GM20431 (cell line): ENCODE measurements around the gene SRRM1.
"Not testable (repeated sequence)": the region's sequence is repeated elsewhere in the genome, so short reads cannot be mapped to it uniquely, and the experiment has no call there.

Experiments used
- in situ Hi-C: fragments of 300-500 bp; cut with MseI, MboI; formaldehyde crosslinking; loops from one replicate; pipeline ENCODE4 v1.15.0; 2020; ENCODE audit warnings: low sequenced_read_pairs; ENCODE audit not compliant: unreplicated experiment

SRRM1 gene

DNA sequence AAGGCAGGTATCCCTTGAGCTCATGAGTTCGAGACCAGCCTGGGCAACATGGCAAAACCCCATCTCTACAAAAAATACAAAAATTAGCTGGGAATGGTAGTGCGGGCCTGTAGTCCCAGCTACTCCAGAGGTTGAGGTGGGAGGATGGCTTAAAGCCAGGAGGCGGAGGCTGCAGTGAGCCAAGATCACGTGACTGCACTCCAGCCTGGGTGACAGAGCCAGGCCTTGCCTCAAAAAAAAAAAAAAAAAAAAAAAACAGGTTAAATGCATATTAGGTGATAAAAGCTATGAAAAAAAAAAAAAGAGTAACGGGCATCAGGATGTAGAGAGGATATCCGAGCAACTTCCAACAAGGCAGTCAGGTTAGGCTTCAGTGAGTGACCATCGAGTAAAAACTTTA is 2.8 kb upstream of the SRRM1 start:
- in situ Hi-C loops = no loop called here

- in situ Hi-C loops = no loop called here
Measured at GRCh38 chr1:24641646-24642151, 1.4 kb upstream of the SRRM1 start.

GRCh38 chr1:24643363-24644099 is 429 bp downstream of the SRRM1 start:
- in situ Hi-C loops = no loop called here

DNA sequence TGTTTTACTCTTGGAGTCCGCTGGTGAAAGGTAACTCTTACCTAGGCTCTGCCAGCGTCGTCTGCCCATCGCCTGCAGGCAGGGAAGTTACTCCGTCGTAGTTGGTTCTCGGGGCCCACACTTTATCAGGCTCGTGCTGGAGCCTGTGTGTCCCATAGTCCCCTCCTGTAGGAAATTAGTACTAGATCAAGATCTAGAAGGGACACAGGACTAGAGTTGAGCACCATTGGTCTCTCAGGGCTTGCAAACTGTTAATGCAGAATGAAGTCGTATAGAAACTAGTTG is 940 bp downstream of the SRRM1 start:
- in situ Hi-C loops = no loop called here

- in situ Hi-C loops = no loop called here
Measured at GRCh38 chr1:24648919-24649318, 5.8 kb downstream of the SRRM1 start.

GRCh38 chr1:24652382-24652781 is 9.3 kb downstream of the SRRM1 start:
- in situ Hi-C loops = no loop called here

GRCh38 chr1:24654010-24654409 is 10.9 kb downstream of the SRRM1 start:
- in situ Hi-C loops = no loop called here

GRCh38 chr1:24656046-24656445 is 12.9 kb downstream of the SRRM1 start:
- in situ Hi-C loops = no loop called here

DNA sequence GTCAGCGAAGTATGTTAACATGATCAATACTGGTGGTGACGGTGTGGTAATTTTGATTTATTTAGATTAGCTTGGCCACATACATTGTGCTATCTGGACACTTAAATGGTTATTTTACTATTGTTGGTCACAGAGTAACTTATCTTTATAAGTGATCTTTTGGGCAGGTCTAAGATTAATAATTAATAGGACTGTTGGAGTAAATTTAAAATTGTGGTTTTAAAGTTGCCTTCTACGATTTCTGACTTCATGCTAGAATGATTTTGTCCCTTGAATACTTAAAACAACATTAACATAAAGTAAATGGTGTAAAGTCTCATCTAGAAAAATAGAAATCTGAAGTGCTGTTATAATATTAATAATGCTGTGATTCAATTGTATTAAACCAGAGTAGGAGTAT is 14.7 kb downstream of the SRRM1 start:
- in situ Hi-C loops = no loop called here

DNA sequence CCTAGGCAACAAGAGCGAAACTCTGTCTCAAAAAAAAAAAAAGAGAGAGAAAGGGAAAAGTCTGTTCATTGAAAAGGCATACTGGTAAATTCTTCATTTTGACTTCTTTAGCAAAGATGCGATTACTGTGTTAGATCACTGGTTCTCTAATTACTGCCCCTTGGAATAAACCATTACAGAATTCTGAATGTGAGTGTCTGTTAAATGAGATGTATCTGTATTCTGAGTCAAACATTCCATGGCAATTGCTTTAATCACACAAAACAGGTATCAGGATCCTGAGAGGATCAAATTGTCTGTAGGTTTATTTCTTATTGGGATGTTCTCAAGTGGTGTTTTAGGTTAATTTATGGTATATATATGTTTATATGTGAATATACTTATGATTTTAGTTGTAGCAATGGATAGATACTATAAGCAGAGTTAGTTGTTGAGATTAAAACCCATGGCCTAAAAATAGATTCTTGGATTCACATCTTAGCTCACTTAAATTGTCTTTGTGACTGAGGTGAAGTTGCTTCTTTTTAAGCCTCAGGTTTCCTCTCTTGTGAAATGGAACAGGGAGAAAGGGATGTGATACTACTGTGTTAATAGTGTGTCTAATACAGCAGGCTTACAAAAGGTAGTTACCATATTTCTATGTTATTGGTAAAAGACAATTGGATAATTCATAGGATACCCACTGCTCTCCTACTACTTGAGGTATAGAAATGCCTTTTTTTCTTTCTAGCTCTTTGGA is 16.2 kb downstream of the SRRM1 start:
- in situ Hi-C loops = no loop called here

DNA sequence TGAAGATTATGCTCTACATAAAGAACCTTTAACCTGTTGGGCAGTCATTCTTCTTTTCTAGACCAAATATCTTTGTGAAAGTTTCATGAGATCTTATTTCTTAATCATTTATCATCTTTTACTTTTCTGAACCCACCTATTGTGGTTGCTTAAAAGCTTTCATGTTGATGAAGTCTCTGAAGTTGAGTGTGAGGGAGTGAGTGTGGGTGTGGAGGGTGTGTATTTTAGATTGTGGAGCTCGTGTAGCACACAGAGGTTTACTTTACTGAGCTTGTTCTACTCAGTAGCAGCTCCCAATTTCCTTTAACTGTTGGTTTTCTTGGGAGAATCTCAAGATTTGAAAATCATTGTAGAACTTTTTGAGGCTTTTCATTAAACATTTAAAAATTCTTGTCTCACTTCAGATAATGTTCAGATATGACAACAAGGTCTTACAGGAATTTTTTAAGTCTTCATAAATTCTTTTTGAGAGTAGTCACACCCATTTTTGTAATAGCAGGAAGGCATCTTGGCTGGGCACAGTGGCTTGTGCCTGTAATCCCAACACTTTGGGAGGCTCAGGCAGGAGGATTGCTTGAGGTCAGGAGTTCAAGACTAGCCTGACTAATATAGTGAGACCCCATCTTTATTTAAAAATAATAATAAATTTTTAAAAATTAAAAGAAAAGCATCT is 17.0 kb downstream of the SRRM1 start:
- in situ Hi-C loops = no loop called here

DNA sequence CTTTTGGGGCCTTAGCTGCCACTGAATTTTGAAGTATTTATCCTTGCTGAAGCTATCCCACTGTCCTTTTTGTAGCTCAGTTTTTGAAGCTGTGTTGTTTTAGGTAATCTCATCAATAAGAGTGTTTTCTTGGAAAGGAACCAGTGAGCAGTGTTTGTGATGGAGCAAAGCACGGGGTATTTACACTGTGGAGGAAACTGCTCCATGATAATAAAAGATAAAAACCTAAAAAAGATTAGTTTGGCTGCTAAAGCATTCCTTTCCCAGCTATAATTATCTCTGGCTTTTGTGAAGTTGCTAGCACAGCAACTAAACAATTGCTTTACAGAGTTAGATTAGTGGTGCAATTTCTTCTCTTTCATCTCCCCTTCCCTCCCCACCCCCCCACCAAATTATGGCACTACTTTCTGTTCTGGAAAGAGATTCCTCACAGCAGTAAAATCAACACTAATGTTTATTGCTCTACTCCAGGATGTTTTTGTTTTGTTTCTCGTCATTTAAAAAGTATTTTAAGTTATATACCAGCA is 21.5 kb downstream of the SRRM1 start:
- in situ Hi-C loops = no loop called here

- in situ Hi-C loops = no loop called here
Measured at GRCh38 chr1:24666794-24667193, 23.7 kb downstream of the SRRM1 start.

- in situ Hi-C loops = not testable (repeated sequence)
Measured at GRCh38 chr1:24671372-24671771, 28.3 kb downstream of the SRRM1 start.

DNA sequence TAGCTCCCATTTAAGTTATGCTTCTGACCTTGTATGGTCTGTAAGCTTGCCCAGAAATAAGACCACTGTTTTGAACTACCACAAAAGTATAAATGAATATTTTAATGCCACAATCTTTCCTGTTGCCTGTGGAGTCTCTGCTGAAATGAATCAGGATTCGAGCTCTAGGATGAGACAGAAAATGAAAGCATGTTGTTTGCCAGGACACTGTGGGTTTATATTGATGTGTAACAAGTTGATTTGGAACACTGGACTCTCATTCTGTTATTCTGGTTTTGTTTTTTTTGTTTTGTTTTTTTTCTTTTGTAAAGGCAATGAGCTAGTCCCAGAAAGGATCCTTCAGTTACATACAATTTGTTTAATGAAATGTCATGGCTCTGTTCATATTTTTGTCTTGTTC is 29.6 kb downstream of the SRRM1 start:
- in situ Hi-C loops = not testable (repeated sequence)

DNA sequence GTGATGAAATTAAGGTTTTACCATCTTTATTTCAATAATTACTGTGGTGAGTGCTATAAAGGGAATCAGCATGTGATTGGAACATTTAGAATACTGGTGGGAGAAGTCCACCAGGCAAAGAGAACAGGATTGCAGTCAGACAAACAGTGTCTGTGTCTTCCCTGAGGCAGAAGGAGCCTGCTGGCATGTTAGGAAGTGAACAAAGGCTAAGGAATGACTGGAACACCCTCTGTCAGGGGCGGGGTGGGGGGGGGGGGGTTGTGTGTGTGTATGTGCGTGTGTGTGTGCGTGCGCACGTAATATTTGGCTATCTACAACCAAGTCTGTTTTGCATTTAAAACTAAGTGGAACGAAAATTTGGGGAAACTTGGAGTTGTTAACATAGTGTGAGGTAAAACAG is 30.2 kb downstream of the SRRM1 start:
- in situ Hi-C loops = no loop called here

DNA sequence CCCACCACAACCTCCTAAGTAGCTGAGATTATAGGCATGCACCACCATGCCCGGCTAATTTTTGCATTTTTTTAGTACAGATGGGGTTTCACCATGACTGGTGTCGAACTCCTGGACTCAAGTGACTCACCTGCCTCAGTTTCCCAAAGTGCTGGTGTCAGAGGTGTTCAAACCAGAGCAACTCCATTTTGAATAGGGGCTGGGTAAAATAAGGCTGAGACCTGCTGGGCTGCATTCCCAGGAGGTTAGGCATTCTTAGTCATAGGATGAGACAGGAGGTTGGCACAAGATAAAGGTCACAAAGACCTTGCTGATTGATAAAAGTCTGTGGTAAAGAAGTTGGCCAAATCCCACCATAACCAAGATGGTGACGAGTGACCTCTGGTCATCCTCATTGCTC is 35.3 kb downstream of the SRRM1 start:
- in situ Hi-C loops = loop anchor here (25.0 kb wide), 1 partner anchor 534 kb away; no protein-coding TSS in a partner anchor

DNA sequence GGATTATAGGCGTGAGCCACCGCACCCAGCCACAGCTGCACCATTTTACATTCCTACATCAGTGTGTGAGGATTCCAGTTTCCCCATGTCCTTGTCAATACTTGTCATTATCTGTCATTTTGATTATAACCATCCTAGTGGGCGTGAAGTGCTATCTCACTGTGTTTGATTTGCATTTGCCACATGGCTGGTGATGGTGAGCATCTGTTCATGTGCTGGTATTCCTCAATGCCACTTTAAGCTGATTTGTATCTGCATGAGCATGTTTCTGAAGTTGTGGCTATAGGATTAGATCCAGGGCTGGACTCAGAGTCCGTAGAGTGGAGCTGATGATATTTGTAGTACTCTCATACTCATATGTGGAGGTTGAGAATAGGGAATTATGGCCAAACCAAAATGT is 36.6 kb downstream of the SRRM1 start:
- in situ Hi-C loops = loop anchor here (25.0 kb wide), 1 partner anchor 533 kb away; no protein-coding TSS in a partner anchor

DNA sequence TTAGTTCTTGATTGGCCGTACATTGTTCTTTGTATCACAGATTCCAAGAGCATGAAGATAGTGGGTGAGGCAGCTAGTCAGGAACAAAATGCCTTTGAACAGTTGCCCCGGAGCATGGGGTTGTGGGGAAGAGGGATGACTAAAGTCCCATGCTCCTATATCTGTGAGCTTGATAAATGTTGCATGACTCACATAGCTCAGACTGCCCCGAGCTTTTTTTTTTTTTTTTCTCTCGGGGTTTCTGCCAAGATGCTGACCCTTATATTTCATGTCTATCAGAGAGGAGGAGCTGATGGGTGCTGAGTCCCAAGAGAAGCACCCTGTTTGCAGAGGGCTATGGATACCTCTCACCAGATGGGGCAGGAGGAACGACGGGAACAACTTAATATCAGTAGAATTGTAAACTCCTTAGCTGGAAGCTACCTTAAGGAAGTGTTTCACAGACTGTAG is 40.6 kb downstream of the SRRM1 start:
- in situ Hi-C loops = loop anchor here (25.0 kb wide), 1 partner anchor 529 kb away; no protein-coding TSS in a partner anchor

DNA sequence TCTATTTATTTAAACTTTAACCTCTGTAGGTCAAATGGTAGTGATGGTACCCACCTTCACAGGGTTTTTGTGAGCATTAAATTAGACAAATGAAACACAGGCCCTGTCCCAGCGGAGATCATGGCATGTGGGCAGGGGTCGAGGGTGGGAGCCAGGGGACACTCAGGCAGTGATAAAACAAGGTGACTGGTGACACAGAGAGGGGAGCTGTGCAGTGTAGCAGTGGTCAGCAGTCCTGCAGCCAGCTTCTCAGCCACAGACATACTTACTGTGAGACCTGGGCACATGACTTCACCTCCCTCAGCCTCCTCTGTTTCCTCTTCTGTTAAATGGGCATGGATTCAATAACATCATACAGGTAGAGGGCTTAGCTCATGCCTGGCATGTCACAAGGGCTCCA is 44.9 kb downstream of the SRRM1 start:
- in situ Hi-C loops = loop anchor here (25.0 kb wide), 1 partner anchor 524 kb away; no protein-coding TSS in a partner anchor
